ENCODE results near the gene FGGY.
"Not testable (repeated sequence)": the region's sequence is repeated elsewhere in the genome, so short reads cannot be mapped to it uniquely, and the experiment has no call there.

Gene FGGY

DNA sequence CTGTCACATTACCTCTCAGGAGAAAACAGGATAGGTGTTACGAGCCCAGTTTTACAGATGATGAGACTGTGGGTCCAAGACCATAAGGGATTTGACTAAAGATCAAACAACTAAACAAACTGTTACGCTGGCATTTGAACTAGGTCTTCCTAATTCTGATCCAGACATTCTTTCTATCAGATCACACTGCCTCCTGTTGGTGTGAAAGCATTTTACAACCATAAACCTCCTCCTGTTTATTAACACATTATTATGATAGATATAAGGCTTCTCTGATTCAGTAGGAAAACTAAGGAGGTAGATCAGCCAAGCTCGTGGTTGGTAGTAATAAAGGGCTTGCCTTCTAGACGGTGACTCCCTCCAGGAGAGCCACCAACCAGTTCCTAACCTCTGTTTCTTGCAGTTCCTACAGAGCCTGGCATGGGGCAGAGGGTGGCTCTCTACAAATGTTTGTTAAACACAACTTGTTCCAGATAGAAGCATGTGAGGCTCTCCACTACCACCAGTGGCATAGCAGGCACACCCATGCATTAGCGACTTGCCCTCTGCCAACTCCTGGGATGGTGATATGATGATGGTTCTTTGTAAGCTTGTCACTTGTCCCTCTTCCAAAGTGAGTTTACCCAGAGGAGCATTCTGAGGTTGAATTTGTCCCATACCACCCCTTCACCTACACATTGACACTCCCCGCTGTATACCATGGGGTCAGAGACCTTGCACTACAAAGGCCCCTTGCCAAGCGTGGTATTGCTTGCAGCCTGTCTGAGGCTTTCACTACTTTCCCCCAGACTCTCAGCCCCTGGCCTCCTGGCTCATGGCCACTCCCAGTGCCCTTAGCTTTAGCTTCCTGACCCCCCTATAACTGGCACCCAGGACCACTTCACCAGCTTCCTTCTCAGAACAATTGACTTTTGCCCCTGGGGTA lies 421.4 kb downstream of the FGGY start:
- no peak for DNase-seq

DNA sequence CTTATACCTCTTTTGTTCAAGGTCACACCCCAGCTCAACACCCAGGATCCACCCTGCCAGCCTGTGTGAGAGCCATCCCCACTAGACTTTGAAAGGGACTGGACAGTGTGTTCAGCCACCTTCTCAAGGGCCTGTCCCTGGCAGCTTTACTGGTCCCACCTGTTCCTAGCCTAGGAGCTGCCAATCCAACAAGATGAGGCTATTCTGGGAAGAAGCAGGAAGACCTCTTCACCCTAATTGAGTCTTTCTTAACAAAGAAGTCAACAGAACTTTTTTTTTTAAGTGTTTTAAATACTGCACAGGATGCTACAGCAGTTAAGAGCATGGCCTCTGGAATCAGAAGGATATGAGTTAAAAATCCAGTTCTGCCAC lies 422.1 kb downstream of the FGGY start:
- no peak for DNase-seq

DNA sequence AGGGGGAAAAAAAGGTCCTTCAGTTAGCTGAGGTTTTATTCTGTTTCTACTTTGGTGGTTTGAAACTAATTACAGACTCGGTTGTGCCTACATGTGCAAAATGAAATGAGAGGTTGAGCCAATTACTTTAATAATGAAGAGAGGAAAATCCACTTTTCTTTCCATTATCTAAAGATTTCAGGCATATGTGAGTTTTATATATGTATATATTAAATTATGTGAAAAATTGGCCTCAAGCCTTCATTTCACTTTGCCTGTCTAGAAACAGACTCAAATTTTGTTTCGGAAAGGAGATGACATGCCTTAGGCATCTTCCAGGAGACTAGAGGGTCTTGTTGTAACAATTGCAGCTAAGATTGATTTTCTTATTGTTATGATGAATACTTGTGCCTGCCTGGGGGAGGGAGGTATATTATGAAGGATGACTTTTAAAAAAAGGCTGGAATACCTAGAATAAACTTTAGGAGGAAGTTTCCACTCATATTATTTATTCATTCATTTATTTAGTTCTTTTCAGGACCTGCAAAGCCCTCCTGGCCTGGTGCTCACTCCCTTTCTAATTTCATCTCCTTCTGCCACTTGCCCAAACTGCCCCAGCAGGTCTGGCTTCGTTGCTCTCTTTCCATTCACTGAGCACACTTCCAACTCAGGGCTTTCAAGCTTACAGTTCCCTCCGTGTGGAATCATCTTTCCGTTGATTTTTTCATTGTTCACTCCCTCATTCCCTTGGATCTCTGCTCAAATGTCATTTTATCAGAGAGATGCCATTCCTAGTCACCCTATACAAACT lies 423.6 kb downstream of the FGGY start:
- DNase-seq = no peak

- DNase-seq = no peak
Measured at GRCh38 chr1:59730302-59730701, 433.4 kb downstream of the FGGY start.

DNA sequence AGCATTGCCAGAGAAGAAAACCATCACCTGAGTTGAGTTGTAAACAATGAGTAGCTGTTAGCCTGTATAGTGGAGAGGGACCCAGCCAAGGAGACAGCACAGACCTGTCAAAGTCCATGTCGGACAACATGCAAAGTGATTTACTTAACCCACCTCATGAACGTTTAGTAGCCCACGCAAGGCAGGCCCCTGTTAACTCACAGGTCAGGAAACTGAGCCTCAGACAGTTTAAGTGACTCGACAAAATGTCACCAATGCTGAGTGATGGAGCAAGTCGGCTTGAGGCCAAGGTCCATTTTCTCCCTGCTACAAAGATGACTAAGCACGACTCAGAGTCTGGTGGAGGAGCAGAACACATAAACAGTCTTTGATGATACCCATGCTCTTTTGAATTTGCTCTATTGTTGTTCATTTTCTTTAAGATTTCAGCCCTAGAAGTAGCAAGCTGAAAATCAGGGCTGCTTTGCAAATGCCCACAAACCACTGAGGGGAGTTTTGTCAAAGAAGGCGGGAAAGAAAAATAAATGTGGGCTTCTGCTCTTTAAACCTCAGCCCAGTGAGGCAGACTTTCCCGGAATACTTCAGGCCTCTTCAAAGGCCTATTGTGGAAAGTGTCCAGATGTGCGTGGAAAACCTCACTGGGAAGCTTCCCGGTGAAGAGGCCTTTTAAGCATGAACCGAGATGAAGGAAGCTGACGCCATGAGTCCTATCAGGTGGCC lies 434.0 kb downstream of the FGGY start:
- no peak for DNase-seq

GRCh38 chr1:59731591-59731990 lies 434.7 kb downstream of the FGGY start:
- DNase-seq = no peak

DNA sequence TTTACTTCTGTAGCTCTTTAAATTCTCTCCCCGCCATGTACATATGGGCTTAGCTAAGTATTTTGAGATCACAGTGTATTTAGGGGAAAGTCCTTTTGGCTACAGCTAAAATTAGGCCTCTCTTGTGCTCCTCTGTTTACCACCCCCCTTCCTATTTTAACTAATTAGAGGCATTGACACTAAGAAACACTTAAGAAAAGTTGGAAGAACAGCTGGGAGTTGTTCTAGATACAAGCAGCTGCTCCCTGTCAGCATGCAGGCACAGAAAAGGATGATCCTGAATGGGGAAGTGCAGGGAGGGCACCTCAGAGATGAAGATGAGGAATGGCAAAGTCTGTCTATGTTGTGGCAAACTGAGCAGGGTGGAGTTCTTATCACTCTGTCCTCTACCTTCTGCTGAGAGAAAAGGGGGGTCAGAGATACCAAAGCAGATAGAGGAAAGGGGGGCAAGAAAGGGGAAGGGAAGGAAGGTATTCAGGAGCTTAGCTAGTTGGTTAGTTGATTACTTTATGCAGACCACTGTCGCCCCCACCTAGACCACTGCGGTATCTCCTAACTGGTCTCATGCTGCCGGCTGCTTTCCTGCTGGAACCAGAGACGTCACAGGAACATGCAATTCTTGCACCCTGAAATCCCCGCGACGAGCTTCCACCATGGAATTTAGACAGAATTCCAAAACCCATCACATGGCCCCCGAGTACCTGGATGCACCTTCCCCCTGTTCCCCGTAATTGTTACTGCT lies 435.5 kb downstream of the FGGY start:
- DNase-seq = no peak

DNA sequence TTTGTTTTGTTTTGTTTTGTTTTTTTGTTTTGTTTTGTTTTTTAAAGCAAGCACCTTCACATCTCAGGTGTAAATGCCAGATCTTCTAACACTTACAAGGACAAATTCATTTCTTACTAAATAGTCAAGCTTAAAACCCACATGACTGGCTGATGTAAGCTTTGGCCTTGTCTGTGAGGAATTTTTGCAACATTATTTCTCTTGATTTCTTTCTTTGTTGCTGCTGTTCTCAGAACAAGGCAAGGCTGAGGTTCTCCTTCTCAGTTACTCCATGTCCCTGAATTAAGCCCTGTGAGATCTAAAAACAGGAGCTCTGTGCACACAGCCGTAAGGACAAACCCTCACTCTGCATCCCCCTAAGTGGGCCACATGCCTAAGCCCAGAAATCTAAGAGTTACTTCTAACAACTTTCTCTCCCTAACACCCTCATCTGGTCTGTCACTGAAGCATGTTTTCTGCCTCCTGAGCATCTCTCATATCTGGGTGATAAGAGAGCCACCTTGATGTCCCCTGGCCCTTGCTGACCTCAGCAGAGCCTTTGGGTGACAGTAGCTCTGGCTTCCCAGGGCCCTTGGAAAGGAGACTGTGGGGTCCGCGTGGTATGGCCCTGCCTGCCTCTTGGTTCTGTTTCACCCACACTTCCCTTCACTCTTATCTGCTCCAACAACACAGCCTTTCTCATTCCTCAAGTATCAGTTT lies 436.7 kb downstream of the FGGY start:
- DNase-seq = no peak

GRCh38 chr1:59735927-59736326 lies 439.0 kb downstream of the FGGY start:
- not testable (repeated sequence) for DNase-seq

DNA sequence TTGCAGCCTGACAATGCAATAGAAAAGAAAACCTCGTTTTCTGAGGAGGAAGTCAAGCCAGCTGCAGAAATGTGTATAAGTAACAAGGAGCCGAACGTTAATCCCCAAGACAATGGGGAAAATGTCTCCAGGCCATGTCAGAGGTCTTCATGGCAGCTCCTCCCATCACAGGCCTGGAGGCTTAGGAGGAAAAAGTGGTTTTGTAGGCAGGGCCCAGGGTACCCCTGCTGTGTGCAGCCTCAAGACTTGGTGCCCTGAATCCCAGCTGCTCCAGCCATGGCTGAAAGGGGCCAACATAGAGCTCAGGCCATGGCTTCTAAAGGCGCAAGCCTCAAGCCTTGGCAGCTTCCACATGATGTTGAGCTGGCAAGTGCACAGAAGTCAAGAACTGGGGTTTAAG lies 439.9 kb downstream of the FGGY start:
- no peak for DNase-seq

DNA sequence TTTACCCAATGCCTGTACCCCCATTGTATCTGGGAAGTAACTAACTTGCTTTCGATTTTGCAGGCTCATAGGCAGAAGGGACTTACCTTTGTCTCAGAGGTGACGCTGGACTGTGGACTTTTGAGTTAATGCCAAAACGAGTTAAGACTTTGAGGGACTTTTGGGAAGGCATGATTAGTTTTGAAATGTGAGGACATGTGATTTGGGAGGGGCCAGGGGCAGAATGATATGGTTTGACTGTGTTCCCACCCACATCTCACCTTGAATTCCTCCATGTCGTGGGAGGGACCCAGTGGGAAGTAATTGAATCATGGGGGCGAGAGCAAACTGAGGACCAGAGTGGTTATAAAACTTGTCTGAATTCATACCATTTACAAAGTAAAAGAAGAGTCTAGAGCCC lies 440.7 kb downstream of the FGGY start:
- no peak for DNase-seq

- DNase-seq = no peak
Measured at GRCh38 chr1:59738152-59738551, 441.3 kb downstream of the FGGY start.

DNA sequence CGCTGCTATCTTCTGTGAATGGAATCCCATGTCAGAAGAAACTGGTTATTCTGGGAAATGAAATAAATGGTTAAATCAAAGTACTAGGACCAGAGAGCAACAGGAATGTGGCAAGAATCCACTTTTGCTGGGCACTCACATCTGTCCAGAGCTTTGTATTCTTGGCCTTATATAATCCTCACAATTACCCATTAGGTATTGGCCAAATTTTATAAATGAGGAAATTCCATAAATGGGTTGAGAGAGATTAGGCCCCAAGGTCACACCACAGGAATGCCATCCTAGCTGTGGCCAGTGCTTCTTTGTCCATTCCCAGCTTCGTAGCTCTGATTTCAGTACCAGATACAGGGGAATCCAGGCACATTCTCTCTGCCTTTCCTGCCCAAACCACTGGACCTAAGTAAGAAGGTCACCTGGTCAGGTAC lies 441.7 kb downstream of the FGGY start:
- no peak for DNase-seq

DNA sequence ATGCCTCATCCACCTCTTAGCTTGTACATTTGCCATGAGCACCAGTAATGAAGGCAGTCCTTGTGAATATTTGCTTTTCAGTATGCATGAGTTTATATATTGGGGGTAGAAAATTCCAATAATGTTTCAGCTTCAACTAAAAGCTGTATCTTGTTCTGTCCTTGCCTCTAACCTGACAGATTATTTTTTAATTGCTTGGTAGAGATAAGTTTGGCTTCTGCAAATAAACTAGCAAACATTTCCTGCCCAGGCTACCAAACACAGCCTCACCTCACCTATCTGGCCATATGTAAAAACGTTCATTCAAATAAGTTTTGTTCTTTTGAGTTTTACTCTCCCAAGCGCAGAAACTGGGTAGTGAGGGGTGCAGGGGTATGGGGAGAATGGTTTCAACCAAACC lies 442.2 kb downstream of the FGGY start:
- no peak for DNase-seq

DNA sequence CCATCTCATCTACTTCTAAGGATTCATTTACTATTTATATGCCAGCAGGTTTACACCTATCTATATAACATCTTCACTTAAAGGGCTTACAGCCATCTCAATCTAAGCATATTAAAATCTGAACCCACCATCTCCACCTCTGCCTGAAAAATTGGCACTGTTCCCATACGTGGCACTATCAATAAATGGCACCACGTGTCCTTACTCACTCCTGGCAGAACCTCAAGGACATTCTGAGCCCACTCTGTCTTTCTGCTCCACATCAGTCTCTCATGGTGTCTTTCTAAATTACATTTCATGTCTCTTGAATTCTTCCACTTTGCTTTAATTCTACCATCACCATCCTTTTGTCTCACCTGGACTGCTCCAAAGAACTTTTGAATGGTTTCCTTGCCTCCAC lies 445.6 kb downstream of the FGGY start:
- no peak for DNase-seq

DNA sequence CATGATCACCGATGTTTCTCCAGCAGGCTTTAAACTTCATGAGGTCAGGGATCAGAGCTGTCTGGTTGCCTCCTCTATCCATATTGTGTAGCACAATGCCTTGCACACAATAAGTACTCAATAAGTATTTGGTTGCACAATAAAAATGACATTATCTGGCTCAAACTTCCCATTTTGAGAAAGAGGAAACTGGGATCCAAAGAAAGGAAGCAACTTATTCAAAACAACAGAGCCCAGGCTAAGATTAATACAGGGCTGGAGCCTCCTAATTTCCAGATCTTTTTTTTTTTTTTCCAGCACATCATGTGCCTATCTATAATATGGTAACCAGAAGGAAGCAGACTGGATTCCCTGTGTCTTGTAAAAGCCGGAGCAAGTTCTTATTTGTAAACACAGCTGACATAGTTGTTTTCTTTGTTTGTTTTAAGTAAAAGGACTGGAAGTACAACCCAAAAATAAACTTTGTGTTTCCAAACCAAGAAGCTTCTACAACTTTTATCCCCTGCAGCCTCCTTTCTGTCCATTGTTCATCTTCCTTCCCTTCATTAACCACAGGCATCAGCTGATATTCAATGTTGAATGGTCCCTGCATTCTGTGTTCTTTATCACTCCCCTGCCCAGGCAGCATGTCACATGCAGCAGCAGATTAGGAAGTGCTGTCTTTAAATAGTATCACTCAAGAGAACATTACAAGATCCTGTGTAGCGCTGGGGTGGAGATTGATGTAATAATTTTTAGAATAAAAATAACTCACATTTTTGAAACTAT lies 446.6 kb downstream of the FGGY start:
- no peak for DNase-seq

DNA sequence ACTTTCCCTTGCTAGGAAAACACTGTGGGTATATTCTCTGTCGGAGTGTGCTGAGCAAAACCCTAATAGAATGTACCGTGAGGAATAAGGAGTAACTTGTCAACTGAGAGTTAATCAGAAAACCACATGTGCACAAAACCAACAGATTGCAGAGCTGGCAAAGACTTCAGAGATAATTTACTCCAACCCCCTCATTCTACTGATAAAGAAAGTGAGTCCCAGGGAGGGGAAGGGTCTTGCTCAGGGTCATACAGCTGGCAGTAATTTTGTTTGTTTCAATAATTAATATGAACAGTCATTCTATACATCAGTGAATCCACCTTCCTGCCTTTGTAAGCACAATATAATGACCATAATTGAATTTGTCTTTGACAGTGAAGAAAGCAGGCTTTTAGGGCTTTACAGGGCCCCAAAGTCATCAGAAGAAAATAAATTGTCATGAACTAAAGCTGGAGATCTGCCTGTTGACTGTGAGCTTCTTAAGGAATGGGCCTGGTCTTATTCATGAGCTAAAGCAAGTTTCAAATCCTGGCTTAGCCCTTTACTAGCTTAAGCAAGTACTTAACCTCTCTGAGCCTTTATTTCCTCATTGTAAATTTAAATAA lies 450.6 kb downstream of the FGGY start:
- DNase-seq = no peak

DNA sequence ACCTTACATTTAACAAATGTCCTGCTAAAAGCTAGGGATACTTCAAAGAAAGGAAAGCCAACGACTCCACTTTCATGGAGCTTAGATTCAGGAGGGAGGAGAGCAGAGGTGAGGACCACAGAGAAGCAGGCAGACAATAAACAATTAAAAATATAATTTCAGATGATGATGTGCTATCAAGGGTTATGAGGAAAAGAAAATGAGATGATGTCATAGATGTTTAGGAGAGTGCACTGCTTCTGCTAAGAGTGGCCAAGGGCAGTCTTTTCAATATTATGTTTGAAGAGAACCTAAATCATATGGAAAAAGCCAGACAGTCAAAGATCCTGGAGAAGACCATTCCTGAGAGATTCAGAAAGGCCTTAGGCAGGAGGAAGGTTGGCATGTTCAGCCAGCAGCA lies 451.2 kb downstream of the FGGY start:
- DNase-seq = no peak

DNA sequence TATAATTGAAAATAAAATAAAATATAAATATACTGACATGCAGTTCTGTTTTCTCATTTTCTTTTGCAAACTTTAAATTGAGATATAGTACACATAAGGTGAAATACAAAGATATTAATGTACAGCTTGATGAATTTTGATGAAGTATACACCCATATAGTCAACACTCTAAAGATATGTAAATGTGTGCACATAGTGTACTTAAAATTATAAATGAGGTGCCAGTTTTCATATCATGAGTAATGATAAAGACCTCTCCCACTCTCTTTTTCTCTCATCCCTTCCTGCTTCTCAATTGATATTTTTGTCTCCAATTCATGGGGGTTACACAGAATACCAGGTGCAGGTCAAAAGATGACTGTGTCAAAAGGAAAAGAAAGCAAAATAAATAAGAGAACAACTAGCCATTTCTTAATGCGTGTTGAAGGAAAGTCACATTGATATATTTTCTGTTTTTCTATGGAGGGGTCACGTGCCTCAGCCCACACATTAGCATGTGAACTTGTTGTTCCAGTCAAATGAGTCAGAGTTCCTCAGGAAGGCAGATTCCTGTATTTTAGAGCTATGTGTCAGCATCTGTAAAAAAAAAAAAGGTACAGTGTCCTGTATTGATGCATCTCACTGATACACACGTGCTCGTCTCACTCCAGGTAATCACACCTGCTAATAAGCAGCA lies 453.6 kb downstream of the FGGY start:
- no peak for DNase-seq

DNA sequence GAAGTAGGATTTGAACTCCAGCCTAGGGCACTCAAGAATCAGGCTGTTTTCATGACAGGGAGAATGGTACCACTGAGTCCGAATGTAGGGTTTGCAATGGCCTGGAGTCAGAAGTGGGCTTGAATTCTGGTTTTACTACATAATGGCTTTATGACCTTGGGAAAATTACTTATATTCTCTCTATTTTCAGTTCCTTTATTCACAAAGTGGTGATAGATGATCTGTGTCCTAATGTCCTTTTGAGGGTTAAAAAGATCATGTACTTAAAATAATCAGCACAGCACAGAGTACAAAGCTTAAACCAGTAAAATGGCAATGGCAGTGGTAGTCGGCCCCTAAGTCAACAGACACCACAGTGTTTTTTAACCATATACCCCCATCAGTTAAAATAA lies 454.1 kb downstream of the FGGY start:
- no peak for DNase-seq

Data from SIG-M5 (cell line).